ENCODE measurements around the gene DYRK1A.

GRCh38 chr21:37393030-37393429, 26.5 kb downstream of the DYRK1A start:
- no peak for TF ChIP-seq CTCF (IDR thresholded peaks at IDR 0.05)
- TF ChIP-seq POLR2AphosphoS5 (IDR thresholded peaks at IDR 0.05), result no peak

All from prostate gland (tissue), 2 donors.